NCI-H2227 (cell line): ENCODE data around the gene MYOD1.

Experiments used
- DNase-seq: peaks from one replicate; lab custom pipeline; 2025; ENCODE audit not compliant: unreplicated experiment; lab: John Stamatoyannopoulos, UW

Gene MYOD1

DNA sequence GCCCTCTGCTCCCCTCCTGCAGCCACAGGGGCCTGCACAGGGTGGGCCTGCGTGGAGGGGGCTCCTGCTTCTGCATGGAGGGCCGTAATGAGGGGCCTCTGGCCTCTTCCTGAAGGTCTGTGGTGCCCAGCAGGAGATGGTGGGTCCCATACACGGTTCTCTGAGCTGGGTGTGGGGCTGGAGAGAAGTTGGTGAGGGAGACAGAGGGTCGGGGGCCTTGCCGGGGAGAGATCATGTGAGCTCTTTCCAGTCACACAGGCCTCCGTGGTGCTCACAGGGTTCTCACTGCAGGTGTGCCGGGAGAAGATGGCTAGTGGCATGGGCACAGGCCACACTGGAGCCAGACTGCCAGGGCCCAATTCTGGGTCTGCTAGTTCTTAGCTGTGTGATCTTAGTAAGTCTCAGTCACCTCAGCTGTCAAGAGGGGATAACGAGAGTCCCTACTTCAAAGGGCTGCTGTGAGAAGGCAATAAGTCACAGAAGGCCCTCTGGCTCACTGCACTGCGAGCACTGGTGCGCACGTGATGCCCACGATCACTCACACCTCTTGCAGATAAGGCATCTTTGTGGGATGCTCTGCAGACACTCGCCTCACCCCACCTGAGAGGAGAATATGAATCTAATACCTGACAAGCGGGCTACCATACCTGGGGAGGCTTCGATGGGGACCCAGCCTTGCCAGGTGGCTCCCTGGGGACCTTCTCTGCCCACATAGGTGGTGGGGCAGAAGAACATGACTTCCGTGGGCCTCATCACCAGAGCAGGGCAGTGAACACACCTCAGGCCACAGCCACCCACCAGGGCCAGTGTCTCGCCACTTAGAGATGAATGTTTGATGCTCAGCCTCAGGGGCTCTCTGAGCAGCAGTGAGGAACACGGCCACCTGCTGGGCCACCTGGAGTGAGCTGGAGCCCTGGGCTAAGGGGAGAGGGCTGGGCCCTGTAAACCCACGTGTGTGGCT lies 29.7 kb downstream of the MYOD1 start:
- DNase-seq, result no peak

DNA sequence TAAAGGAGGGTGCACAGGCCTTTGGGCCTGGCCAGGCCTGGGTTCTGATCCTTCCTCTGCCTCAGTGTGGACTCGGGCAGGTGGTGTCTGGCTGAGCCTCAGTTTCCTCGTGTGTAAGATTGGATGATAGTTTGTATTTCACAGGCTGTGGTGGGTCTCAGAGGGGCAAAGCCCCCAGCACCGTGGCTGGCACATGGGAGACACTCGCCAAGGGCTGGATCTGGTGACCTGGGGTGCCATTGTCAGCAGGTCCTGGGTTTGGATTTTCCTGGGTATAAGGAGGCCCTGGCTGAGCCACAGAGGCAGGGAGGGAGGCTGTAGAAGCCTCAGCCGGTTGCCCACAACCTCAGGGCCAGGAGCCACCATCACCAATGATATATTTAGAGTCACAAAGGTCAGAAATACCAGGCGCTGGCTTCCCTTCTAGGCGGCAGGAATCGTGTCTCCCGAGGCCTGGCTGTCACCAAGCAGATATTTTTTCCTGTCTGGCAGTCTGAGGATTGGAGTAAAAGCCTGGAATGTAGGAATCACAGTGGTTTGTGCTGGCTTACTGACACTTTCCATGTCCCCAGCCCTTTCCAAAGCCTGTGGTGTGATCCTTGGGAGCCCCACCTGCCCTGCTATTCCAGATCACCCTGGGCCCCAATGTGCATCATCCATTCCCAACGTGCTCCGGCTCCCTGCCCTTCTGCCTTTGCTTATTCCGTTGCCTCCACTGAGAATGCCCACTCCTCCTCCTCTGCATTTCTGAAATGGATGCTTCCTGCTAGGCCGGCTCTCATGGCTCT lies 30.8 kb downstream of the MYOD1 start:
- no peak for DNase-seq

DNA sequence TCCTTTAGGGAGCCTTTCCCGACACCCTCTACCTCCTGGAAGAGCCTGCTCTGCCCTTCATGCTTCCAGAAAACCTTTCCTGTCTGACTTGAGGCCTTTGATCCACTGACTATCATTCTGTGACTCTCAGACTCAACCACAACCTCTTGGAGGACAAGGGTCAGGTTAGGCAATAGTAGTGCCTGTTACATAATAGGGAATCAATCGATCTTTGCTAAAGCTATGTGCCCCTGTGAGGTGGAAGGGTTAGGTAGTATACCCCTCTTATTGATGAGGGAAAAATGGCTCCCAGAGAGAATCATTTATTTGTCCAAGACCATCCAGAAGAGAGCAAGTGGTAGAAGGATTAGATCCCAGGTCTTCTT lies 31.4 kb downstream of the MYOD1 start:
- no peak for DNase-seq

DNA sequence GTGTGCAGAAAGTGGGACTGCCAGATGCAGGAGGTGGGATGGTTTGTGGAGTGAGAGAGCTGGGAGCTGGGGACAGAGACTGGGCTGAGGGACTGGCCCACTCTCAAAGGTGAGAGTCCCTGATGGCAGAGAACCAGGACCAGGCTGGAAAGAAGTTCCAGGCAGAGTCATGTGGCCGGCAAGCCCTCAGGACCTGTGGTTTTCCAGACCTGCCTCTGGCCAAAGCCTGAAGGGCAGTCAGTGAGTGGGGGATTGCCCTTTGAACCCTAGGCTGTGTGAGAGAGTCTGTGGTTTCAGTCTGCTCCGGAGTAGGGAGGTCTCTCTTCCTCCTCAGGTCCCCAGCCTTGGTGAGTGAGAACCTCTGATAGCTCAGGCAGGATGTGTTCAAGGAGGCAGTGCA lies 32.2 kb downstream of the MYOD1 start:
- no peak for DNase-seq

DNA sequence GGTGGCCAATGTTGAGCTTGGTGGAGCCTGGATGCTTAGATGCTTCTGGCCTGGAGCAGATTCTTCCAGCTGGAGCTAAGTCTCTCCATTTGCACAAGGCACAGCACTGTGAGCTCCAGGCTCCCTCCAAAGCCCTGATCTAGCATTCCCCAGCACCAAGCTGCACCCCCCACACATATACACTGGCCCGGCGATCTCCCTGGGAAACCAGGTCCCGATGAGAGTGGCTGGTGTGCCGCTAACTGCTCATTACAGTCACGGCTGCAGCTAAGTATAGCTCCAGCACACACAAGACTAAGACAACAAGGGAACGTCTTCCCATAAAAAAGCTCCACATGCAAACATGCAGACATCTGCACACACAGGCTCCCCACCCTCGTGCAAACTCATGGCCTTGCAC lies 32.8 kb downstream of the MYOD1 start:
- DNase-seq, result peak; percentile 63

DNA sequence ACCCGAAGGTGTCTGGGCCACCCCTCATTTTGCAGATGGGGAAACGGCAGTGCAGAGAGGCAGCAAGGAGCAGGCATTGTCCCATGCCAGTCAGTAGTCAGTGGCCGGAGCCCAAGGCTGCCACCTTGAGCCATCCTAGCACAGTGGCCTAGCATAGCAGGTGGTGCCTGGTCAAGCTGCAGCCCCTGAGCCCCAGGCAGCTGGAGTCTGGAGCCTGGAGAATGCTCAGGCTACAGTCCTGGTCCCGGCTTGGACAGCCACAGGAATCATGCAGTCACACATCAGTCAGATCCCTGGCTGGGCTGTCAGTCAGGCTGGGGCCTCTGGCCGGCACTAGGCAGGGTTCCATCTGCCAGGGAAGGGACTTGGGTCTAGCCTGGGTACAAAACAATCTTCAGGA lies 33.8 kb downstream of the MYOD1 start:
- DNase-seq, result no peak

DNA sequence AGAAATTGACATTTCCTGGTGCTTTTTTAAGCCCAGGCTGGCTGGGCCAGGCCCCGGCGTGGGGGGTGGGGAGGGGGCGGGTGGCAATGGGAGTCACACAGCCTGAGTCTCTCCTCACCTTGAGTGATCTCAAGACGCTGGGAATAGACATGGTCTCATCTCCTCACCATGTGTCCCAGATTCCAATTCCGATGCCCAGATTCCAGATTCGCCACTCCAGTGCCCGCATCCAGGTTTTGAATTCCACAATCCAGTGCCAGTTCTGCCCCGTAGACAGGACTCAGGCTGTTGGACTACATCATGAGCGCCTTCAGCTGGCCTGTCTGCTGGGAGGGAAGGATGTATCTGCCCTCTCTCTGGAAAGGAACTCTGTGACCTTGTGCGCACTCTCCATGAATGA lies 34.3 kb downstream of the MYOD1 start:
- no peak for DNase-seq

DNA sequence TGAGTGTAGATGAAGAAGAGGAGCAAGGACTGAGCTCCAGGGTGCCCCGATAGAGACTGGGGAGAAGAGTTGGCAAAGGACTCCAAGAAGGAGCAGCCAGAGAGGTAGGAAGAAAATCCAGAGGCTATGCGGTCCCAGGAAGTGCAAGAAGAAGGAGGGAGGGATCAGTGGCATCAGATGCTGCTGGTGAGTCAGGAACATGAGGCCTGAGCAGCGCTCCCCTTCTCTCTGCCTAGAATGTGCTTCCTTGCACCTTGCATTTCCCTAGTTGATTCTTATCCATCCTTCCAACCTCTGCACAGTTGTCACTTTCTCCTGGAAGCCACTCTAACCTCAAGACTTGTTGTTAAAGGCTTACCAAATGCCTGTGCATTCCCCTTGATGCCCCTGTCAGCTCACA lies 36.5 kb downstream of the MYOD1 start:
- DNase-seq, result no peak

DNA sequence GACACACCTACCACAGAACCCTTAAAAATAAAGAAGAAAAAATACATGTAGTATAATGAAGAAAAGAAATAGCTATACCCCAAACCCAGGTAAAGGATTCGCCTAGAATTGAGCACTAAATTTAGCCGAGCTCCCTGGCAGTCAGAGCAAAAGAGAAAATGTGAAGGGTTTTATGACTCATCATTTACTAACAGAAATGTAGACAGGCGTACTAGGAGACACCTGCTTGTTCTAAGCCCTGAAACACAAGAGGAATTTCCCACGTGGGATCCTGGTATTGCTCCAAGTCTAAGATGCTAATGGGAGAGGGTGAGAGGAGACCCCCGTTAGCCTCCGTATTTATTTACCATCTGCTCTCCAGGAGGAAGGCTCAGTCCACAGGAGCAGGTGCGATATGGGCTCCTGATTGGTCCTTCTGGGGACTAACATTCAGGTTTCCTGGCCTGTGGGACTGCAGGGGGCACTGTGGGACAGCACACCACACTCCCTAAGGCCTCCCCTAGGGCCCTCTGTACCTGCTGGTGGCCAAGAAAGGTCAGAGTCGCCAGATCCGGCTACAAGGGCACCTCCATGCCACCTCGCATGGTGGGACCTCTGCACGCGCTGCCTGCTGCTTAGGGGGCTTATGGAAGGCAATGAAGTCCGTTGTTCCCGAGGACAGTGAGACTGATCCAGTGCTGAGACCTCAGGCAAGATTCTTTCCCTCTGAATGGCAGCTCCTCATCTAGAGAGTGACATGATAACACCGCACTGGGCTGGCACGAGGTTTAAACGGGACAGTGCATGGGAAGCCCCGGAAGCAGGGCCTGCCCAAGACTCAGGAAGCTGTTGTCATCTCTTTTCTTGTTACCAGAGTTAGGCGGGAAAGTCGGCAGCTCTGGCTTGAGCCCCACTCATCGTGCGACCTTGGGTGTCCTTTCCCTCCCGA lies 41.0 kb downstream of the MYOD1 start:
- no peak for DNase-seq

DNA sequence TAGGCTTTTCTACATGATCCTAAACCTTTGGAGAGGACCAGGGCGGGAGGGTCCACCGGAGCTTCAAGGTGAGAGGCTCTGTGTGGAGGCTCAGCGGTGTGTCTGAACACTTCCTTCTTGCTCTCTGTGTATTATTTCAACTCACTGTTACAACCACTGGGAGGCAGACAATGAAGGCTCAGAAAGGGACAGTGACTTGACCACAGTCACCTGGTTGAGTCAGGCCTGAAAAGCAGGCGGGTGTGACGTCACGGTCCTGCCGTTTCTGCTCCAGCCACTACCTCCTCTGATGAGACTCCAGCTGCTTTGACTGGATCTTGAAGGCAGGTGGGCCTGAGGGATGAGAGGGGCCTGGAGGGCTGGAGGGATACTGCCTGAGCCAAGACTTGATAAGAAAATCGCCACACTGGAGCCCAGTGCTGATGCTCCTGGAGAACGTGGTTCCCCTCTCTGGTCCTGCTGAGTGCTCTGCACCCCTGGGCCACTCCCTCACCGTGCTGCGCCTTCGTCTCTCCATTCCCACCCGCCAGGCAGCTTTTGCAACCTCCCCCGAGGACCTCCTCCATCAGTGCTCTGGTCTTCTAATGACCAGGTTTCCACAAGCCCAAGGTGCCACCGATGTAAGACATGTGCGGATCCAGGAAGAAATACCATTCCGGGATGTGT lies 43.1 kb downstream of the MYOD1 start:
- no peak for DNase-seq

DNA sequence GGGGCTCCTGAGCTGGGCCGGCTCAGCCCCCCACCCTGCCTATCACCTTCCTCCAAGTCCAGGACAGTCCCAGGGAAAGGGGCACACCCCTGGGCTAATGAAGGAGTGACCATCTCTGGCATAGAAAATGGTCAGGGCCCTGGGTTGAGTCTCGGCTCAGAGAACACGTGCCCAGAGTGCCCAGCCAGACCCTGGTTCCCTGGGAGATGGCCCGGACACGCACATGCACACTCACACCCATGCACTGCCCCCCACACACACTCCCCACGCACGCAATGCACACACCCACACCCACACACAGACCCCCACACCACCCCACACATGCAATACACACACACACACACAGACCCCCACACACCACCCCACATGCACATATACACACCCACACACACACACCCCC lies 43.9 kb downstream of the MYOD1 start:
- no peak for DNase-seq

DNA sequence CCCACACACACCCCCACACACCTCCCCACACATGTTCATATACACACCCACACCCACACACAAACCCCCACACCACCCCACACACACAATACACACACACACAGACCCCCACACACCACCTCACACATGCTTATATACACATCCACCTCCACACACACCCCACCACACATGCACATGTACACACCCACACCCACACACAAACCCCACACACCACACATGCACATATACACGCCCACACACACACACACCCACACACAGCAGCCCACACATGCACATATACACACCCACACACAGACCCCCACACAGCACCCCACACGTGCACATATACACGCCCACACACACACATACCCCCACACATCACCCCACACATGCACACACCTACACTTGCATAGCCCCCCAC lies 44.3 kb downstream of the MYOD1 start:
- no peak for DNase-seq

DNA sequence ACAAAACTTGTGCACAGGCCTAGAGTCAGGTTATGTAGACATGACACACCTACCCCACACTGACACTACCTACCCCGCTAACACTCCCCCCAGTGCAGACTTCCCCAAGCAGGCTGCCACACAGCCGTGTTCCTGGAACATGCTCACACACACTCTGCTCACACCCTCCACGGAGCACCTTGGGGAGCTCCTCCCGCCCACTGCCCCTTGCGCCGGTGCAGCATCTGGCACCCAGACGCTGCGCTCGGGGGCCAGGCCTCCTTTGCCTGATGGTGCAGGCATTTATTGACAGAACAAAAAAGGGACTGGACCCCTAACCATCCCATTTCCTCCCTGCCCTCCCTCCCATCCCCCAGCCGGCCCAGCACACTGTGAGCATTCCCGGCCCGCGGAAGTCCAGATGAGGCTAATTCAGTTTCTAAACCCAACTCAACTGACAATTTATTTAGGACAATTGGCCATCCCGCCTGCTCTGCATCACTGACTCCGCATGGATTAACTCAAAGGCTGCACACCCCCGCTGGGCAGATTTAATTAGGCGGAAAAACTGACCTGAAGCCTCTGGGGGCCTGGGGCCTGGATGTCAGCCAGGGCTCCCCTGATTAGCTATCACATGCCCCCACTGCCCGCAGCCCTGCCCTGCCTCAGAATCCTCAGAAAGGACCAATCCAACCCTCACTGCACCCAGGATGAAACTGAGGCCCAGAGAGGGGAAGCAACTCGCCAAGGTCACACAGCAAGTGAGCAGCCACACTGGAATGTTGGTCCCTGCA lies 45.3 kb downstream of the MYOD1 start:
- DNase-seq, result no peak

DNA sequence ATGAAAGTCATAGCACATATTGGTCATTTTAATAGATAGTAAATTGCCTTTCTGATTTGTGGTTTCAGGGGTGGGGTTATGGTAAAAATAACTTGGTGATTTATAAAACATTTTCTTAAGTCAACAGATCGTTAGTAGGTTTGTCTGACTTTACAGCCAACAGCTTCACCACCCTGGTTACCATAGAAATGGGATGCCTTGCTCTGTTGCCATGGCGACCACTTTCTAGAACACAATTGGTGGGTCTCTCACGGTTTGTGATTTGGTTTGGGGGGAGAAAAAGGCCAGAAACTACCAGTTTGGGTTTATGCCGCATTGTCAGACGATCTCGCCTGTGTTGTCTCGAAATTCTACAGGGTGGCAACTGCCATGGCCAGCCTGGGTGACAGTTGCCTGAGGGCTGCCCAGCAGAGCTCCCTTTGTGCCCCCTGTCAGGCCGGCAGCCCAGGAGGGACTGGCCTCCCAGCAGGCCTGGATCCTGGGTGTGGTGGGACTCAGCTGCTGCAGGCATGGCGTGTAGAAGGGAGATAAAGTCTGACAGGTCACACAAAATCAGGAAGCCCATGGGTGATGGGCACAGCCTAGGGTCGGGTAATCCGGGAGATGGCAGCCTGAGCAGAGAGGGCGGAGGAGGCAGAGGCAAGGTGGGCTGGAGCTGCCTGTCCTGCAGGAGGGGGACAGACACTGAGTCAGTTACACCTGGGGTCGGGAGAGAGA lies 46.1 kb downstream of the MYOD1 start:
- DNase-seq, result peak; percentile 63

DNA sequence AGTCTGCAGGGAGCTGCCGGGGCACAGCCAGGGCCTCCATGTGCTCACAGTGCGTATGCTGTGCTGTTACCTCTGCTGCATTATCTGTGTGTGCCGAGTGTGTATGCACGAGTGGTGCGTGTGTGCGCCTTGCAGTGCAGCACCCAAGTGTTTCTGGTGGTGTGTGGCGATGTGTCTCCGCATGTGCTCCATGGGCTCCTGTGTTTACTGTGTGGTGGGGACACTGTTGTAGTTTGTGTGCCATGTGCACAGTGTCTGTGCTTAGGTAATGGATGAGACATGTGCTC lies 46.6 kb downstream of the MYOD1 start:
- DNase-seq, result no peak

DNA sequence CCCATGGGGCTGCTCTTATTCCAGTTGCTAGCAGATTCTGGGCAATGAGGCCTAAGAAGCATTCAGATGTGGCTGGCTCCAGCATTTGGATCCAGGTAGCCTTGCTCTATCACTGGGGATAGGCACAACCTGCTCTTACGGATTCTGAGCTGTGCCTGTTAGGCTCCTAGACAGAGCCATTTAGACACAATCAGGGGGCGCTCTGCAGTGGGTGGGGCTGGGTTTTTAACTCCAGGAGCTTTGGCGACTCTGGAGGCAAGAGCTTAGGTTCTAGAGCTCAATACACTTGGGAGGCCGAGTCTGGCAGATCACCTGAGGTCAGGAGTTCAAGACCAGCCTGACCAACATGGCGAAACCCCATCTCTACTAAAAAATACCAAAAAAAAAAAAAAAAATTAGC lies 47.2 kb downstream of the MYOD1 start:
- no peak for DNase-seq

DNA sequence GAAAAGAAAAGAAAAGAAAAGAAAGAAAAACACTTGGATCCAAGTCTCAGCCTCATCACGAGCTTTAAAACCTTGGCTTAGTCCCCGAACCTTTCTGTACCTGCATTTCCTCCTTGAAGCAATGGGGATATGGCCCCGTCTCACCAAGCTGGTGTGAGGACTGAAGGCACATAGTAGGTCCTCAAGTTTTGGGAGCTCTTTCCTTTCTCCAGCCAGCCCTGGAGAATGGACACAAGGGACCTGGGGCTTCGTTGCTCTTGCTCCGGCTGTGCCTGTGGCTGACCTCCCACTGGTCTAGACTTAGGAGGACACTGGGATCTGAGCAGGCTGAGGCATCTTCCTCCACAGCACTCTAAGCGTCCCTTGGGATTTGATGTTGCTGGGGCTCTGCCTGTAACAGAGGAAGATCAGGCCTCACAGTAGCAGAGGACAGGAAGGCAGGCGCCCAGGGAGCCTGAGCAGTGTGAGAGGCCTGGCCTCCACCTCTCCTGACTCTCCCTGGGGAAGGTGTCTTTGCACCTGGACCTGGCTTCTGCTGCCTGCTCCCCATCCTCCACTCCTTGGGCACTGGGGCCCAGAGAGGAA lies 48.0 kb downstream of the MYOD1 start:
- no peak for DNase-seq

DNA sequence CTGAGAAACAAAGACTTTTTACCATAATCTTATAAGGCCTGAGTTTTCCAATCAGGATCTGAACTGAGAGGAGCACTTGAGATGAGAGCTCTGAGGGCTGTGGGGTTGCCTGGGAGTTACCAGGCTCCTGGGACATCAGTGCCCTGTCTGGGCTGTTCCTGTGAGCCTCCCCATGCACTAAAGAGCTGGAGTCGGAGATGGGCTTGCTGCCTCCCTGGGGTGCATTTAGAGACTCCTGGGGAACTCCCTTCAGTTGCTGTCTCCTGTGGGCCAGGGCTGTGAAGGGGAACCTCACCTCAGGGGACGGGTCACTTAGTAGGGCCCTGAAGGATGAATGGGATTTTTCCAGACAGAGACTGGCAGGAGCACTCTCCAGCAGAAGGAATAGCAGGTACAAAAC lies 48.5 kb downstream of the MYOD1 start:
- DNase-seq, result no peak

DNA sequence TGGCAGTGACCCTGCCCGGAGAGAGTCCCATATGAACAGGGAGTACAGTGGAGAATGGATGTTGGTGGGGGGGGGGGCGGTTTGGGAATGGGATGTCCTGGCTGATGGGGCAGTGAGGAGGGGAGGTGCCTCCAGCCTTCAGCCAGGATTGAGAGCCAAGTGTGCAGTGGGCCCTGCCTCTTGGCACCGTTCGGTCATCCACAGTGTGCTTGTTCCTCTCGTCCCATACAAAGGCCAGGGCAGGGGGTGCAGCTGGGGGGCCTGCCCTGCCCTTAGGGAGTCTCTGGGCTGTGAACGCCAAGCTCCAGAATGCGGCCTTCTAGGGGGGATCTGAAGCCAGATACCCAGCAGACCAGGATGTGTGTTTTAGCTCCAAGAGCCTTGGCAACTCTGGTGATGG lies 49.2 kb downstream of the MYOD1 start:
- DNase-seq, result no peak
